K562 (cell line): ENCODE measurements around the gene P4HB. TPM values are rescaled to one million over a fixed set of nuclear protein-coding genes. Genes with fewer than 3 reads are reported as not detected.
A peak's percentile ranks its signal among the peaks of the same experiment; 100 is the strongest.

Experiments used
- AFF1 ChIP-seq, 2 experiments: fragments of 450-650 bp; IDR thresholded peaks; 2 replicates each; pipeline ENCODE4 v1.6.1; 2018; ENCODE audit warnings: mild to moderate bottlenecking in 2 of 2, low read depth in 1 of 2; ENCODE audit not compliant: partially characterized antibody in 2 of 2
- ARID2 ChIP-seq: fragments of 450-650 bp; IDR thresholded peaks from 2 replicates; pipeline ENCODE4 v1.6.1; 2017; ENCODE audit warnings: antibody characterized with exemption, mild to moderate bottlenecking
- BHLHE40 ChIP-seq: IDR thresholded peaks from 2 replicates; pipeline ENCODE4 v1.6.1; 2011; ENCODE audit warnings: low read length, improper control_type of control experiment
- CGGBP1 ChIP-seq: fragments of 250-450 bp; sonication (Bioruptor Pico); IDR thresholded peaks from 2 replicates; pipeline ENCODE4 v1.9.0; 2021; ENCODE audit warnings: mild to moderate bottlenecking
- EGR1 ChIP-seq: fragments of 450-650 bp; conservative IDR thresholded peaks from 2 replicates; pipeline ENCODE4 v1.6.1; 2017; ENCODE audit warnings: mild to moderate bottlenecking
- LCOR ChIP-seq: sonication (generic); formaldehyde crosslinking; IDR thresholded peaks from 2 replicates; pipeline ENCODE4 v1.8.0; 2022; ENCODE audit warnings: mild to moderate bottlenecking, missing genetic modification reagents
- NFYB ChIP-seq: IDR thresholded peaks from 2 replicates; pipeline ENCODE4 v1.6.1; 2011; ENCODE audit warnings: mild to moderate bottlenecking, moderate library complexity; ENCODE audit not compliant: insufficient read length; ENCODE audit errors: extremely low read depth
- PTBP1 ChIP-seq: fragments of 200-400 bp; formaldehyde crosslinking; IDR thresholded peaks from 2 replicates; pipeline ENCODE4 v1.6.1; 2017; ENCODE audit warnings: low read depth, low read length
- SIX5 ChIP-seq, 2 experiments: IDR thresholded peaks; 2 replicates each; pipeline ENCODE4 v1.6.1; 2011; ENCODE audit warnings: low read length in 2 of 2, borderline replicate concordance in 1 of 2, low read depth in 1 of 2, mild to moderate bottlenecking in 1 of 2, moderate library complexity in 1 of 2; ENCODE audit not compliant: insufficient read depth in 1 of 2
- XRCC3 ChIP-seq: fragments of 450-650 bp; IDR thresholded peaks from 2 replicates; pipeline ENCODE4 v1.6.1; 2017; ENCODE audit warnings: mild to moderate bottlenecking, moderate library complexity
- ZNF561 ChIP-seq: fragments of 450-650 bp; formaldehyde crosslinking; conservative IDR thresholded peaks from 2 replicates; pipeline ENCODE4 v1.4.0; 2020; ENCODE audit warnings: mild to moderate bottlenecking, moderate library complexity
- polyA plus RNA-seq, 8 experiments: library from polyadenylated mRNA; depleted of rRNA in 4 of 8; stranded (reverse) in 5 of 8; unstranded in 3 of 8; fragments of >200 nt; fragmentation: Nextera tagmentation in 2 of 8; fragmentation: Illumina TruSeq in 1 of 8; extraction: Ambion mirVana in 2 of 8; extraction: Trizol in 1 of 8; gene quantifications; 2 replicates each; pipeline versions ENCODE4 v1.2.1 to v1.2.3, GENCODE V29; 2011 to 2014; ENCODE audit warnings: inconsistent platforms in 1 of 8, missing spikeins in 1 of 8
- total RNA-seq, 7 experiments: library from RNA; depleted of rRNA in 6 of 7; stranded (reverse); fragments of >200 nt in 6 of 7; fragmentation: Illumina TruSeq in 2 of 7; extraction: Trizol in 2 of 7; gene quantifications; 2 replicates each; pipeline versions ENCODE4 v1.2.1 to v1.2.3, GENCODE V29; 2011 to 2021; ENCODE audit warnings: low replicate concordance in 1 of 7
- TF ChIP-seq, protein P1 (sequence below), 2 experiments: fragments of 450-650 bp; formaldehyde crosslinking in 1 of 2; IDR thresholded peaks; 2 replicates each; pipeline versions ENCODE4 v1.4.0 to v1.6.1; 2014 to 2020; ENCODE audit warnings: mild to moderate bottlenecking in 2 of 2, borderline replicate concordance in 1 of 2, low read depth in 1 of 2
- TF ChIP-seq, protein P2 (sequence below): sonication (generic); formaldehyde crosslinking; IDR thresholded peaks from 2 replicates; pipeline ENCODE4 v1.4.0; 2020; ENCODE audit warnings: mild to moderate bottlenecking, missing genetic modification reagents

Gene P4HB
- total and polyA plus RNA-seq, 9 of the 15 experiments (the other 6 are each of a cell fraction or from before 2014, with no cell fraction given), result 4.4 to 645 (median 325) TPM

DNA sequence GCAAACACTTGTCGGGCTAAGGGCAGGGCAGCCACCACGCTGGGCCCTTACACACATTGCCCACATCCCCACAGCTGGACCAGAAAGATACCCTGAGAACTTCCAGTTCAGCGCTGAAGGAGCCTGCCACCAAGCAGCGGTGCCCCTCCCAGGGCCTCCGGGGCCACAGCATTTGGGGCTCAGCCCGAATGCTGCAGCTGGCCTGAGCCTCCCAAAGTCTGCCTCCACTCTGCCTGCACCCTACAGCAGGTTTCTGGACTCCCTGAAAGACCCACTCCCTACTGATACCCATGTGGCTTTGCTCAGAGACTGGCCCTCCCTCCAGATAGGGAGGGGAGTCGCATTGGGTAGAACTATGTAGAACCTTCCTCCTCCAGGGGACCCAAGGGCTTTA is 28.8 kb downstream of the P4HB start (continued):
- TF ChIP-seq, protein P1, sequence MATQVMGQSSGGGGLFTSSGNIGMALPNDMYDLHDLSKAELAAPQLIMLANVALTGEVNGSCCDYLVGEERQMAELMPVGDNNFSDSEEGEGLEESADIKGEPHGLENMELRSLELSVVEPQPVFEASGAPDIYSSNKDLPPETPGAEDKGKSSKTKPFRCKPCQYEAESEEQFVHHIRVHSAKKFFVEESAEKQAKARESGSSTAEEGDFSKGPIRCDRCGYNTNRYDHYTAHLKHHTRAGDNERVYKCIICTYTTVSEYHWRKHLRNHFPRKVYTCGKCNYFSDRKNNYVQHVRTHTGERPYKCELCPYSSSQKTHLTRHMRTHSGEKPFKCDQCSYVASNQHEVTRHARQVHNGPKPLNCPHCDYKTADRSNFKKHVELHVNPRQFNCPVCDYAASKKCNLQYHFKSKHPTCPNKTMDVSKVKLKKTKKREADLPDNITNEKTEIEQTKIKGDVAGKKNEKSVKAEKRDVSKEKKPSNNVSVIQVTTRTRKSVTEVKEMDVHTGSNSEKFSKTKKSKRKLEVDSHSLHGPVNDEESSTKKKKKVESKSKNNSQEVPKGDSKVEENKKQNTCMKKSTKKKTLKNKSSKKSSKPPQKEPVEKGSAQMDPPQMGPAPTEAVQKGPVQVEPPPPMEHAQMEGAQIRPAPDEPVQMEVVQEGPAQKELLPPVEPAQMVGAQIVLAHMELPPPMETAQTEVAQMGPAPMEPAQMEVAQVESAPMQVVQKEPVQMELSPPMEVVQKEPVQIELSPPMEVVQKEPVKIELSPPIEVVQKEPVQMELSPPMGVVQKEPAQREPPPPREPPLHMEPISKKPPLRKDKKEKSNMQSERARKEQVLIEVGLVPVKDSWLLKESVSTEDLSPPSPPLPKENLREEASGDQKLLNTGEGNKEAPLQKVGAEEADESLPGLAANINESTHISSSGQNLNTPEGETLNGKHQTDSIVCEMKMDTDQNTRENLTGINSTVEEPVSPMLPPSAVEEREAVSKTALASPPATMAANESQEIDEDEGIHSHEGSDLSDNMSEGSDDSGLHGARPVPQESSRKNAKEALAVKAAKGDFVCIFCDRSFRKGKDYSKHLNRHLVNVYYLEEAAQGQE (IDR thresholded peaks at IDR 0.05; ENCODE audit: borderline replicate concordance), result no peak
- TF ChIP-seq, protein P1 (CRISPR knock-in tag; IDR thresholded peaks at IDR 0.05; ENCODE audit: low read depth), result peak; percentile 56; the same call in 1 of the 2 replicates
- TF ChIP-seq ZNF561 (CRISPR knock-in tag) (no peak), XRCC3 (no peak), LCOR (no peak), NFYB (no peak), ARID2 (no peak), BHLHE40 (no peak), CGGBP1 (CRISPR knock-in tag) (no peak), SIX5 (IDR thresholded peaks at IDR 0.05; ENCODE audit: borderline replicate concordance in 1 of 2, insufficient read depth in 1 of 2, low read depth in 1 of 2, low read length in 2 of 2) (no peak), AFF1 (IDR thresholded peaks at IDR 0.05; ENCODE audit: low read depth in 1 of 2, partially characterized antibody in 2 of 2) (no peak), EGR1 (no peak), PTBP1 (no peak)
- TF ChIP-seq, protein P2, sequence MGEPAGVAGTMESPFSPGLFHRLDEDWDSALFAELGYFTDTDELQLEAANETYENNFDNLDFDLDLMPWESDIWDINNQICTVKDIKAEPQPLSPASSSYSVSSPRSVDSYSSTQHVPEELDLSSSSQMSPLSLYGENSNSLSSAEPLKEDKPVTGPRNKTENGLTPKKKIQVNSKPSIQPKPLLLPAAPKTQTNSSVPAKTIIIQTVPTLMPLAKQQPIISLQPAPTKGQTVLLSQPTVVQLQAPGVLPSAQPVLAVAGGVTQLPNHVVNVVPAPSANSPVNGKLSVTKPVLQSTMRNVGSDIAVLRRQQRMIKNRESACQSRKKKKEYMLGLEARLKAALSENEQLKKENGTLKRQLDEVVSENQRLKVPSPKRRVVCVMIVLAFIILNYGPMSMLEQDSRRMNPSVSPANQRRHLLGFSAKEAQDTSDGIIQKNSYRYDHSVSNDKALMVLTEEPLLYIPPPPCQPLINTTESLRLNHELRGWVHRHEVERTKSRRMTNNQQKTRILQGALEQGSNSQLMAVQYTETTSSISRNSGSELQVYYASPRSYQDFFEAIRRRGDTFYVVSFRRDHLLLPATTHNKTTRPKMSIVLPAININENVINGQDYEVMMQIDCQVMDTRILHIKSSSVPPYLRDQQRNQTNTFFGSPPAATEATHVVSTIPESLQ, result no peak
